Metanephros (tissue), 1 donor: Measurements from ENCODE around the gene SLMAP. TPM values are rescaled to one million over a fixed set of nuclear protein-coding genes. Genes with fewer than 3 reads are reported as not detected.

Experiments
- total RNA-seq: library from RNA; depleted of rRNA; stranded (reverse); fragments of >200 nt; gene quantifications from one replicate; pipeline ENCODE4 v1.2.3, GENCODE V29; 2014

Gene SLMAP, protein sequence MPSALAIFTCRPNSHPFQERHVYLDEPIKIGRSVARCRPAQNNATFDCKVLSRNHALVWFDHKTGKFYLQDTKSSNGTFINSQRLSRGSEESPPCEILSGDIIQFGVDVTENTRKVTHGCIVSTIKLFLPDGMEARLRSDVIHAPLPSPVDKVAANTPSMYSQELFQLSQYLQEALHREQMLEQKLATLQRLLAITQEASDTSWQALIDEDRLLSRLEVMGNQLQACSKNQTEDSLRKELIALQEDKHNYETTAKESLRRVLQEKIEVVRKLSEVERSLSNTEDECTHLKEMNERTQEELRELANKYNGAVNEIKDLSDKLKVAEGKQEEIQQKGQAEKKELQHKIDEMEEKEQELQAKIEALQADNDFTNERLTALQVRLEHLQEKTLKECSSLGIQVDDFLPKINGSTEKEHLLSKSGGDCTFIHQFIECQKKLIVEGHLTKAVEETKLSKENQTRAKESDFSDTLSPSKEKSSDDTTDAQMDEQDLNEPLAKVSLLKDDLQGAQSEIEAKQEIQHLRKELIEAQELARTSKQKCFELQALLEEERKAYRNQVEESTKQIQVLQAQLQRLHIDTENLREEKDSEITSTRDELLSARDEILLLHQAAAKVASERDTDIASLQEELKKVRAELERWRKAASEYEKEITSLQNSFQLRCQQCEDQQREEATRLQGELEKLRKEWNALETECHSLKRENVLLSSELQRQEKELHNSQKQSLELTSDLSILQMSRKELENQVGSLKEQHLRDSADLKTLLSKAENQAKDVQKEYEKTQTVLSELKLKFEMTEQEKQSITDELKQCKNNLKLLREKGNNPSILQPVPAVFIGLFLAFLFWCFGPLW
- 62.7 TPM for total RNA-seq

GRCh38 chr3:57755741-57756527, at the start of gene SLMAP:
SLMAP (plus strand) TSS chr3:57756309; CDS start chr3:57757652, 1,343 bp downstream.

Other genes with a start within 250 kb of the SLMAP start
- 0.41 TPM for gene DNAH12, start 212.0 kb upstream of the SLMAP start, total RNA-seq
- gene PDE12, start 200.0 kb upstream of the SLMAP start, total RNA-seq, result 14.4 TPM
- 128 TPM for gene ARF4, start 159.0 kb upstream of the SLMAP start, total RNA-seq
- gene DENND6A, start 63.2 kb upstream of the SLMAP start, total RNA-seq, result 34.2 TPM